HepG2 (cell line): ENCODE measurements around the gene CKLF. TPM values are rescaled to one million over a fixed set of nuclear protein-coding genes. Genes with fewer than 3 reads are reported as not detected.

Experiments
- ATAC-seq: fragments of 200-7000 bp; cut with Tn5 transposase; 3 replicates; pipeline ENCODE4 v1.9.1; 2020; ENCODE audit warnings: mild to moderate bottlenecking, moderate library complexity
- BruUV-seq: library from RNA; stranded (reverse); fragments of 400-500 nt; replicated peaks from 2 replicates; lab custom pipeline; 2021; lab: Mats Ljungman, UMichigan
- CTCF ChIA-PET: fragments of 300-600 bp; formaldehyde crosslinking; extraction: SDS; loops from one replicate; lab custom pipeline; 2021; ENCODE audit warnings: low total read pairs, inconsistent platforms, low intra/inter-chr PET ratio; lab: Yijun Ruan, JAX
- POLR2A ChIA-PET: fragments of 350-600 bp; sonication (Branson Sonifier 250); formaldehyde crosslinking; loops from one replicate; lab custom pipeline; 2020; ENCODE audit warnings: antibody characterized with exemption, inconsistent platforms; lab: Yijun Ruan, JAX
- DNase-seq: peaks from one replicate; pipeline ENCODE4 v3.0.0-alpha.2; 2015; ENCODE audit warnings: low spot score
- FAIRE-seq: peaks from 3 replicates; lab custom pipeline; 2011; peaks lifted over from hg19 to GRCh38; lab: Jason Lieb, UNC
- H2AFZ ChIP-seq: one replicate; pipeline ENCODE4 v1.6.1; 2011; ENCODE audit warnings: low read length, inconsistent platforms
- H3K27ac ChIP-seq: fragments of 300-600 bp; 3 replicates; pipeline ENCODE4 v1.8.0; 2011; ENCODE audit warnings: mixed run types, mild to moderate bottlenecking, mixed read lengths, low read length, inconsistent platforms; ENCODE audit not compliant: insufficient read depth; ENCODE audit errors: extremely low read length
- H3K27me3 ChIP-seq, 2 experiments: fragments of 200-600 bp in 1 of 2; 2 replicates in 1 of 2; 3 replicates in 1 of 2; pipeline versions ENCODE4 v1.6.0 to v1.8.0; 2011; ENCODE audit warnings: low read length in 2 of 2, mild to moderate bottlenecking in 2 of 2, moderate library complexity in 2 of 2, inconsistent platforms in 1 of 2; ENCODE audit not compliant: insufficient read depth in 2 of 2, control insufficient read depth in 1 of 2
- H3K36me3 ChIP-seq, 2 experiments: fragments of 200-600 bp in 1 of 2; replicated peaks in 1 of 2; 2 replicates in 1 of 2; 3 replicates in 1 of 2; pipeline versions ENCODE4 v1.5.1 to v1.8.0; 2011; ENCODE audit warnings: low read length in 2 of 2, inconsistent platforms in 1 of 2; ENCODE audit not compliant: insufficient read depth in 2 of 2, control insufficient read depth in 1 of 2
- H3K4me1 ChIP-seq: 2 replicates; pipeline ENCODE4 v1.5.1; 2012; ENCODE audit warnings: low read length, inconsistent platforms; ENCODE audit not compliant: insufficient read depth
- H3K4me2 ChIP-seq: 2 replicates; pipeline ENCODE4 v1.6.0; 2011; ENCODE audit warnings: low read depth, low read length, inconsistent platforms
- H3K4me3 ChIP-seq, 3 experiments: fragments of 200-600 bp in 1 of 3; sonication (generic), shearing (Covaris generic) in 1 of 3; replicated peaks in 1 of 3; 2 replicates each; pipeline ENCODE4 v1.5.1; 2011 to 2016; ENCODE audit warnings: low read length in 3 of 3, inconsistent platforms in 2 of 3, low read depth in 2 of 3, mild to moderate bottlenecking in 2 of 3, control low read depth in 1 of 3, mixed read lengths in 1 of 3; ENCODE audit not compliant: insufficient read depth in 1 of 3
- H3K79me2 ChIP-seq: one replicate; pipeline ENCODE4 v1.6.1; 2011; ENCODE audit warnings: low read length, inconsistent platforms; ENCODE audit not compliant: insufficient read depth
- H3K9ac ChIP-seq: 2 replicates; pipeline ENCODE4 v1.6.0; 2011; ENCODE audit warnings: mild to moderate bottlenecking, low read depth, low read length, inconsistent platforms; ENCODE audit not compliant: insufficient read depth
- H3K9me3 ChIP-seq: 2 replicates; pipeline ENCODE4 v1.5.1; 2012; ENCODE audit warnings: mild to moderate bottlenecking, low read length
- H4K20me1 ChIP-seq: 2 replicates; pipeline ENCODE4 v1.6.0; 2011; ENCODE audit warnings: inconsistent platforms, mild to moderate bottlenecking, low read length, moderate library complexity; ENCODE audit not compliant: insufficient read depth
- NR1H2 ChIP-seq: sonication (generic); formaldehyde crosslinking; IDR thresholded peaks from 2 replicates; pipeline ENCODE4 v1.8.1; 2022; ENCODE audit warnings: low read depth, missing genetic modification reagents, borderline replicate concordance
- SMC3 ChIP-seq: IDR thresholded peaks from 2 replicates; pipeline ENCODE4 v1.6.1; 2011; ENCODE audit warnings: low read length, improper control_type of control experiment
- ZNF44 ChIP-seq: sonication (generic); formaldehyde crosslinking; IDR thresholded peaks from 2 replicates; pipeline ENCODE4 v1.5.1; 2020; ENCODE audit warnings: mild to moderate bottlenecking, missing genetic modification reagents
- WGBS: methylation state at CpG from one replicate; pipeline ENCODE4 v1.1.6; 2017; ENCODE audit warnings: low lambda C conversion rate; 5-methylcytosine and 5-hydroxymethylcytosine counted together
- in situ Hi-C: cut with HindIII; loops from 2 replicates; pipeline ENCODE4 v1.10.0; 2017; ENCODE audit warnings: low pct_unique_long_range_greater_than_20kb; ENCODE audit not compliant: extremely low pct_ligation_motif_present
- intact Hi-C: fragments of 100-400 bp; cut with micrococcal nuclease; formaldehyde crosslinking; loops from one replicate; pipeline ENCODE4 v1.10.0; 2022; ENCODE audit not compliant: unreplicated experiment
- polyA plus RNA-seq, 8 experiments: library from polyadenylated mRNA; depleted of rRNA in 3 of 8; stranded (reverse) in 7 of 8; unstranded in 1 of 8; fragments of >200 nt; fragmentation: Illumina TruSeq in 4 of 8; extraction: Trizol in 4 of 8; gene quantifications; 2 replicates each; pipeline versions ENCODE4 v1.2.1 to v1.2.3, GENCODE V29; 2011 to 2016; ENCODE audit warnings: low read depth in 4 of 8, missing spikeins in 1 of 8, mixed read lengths in 1 of 8; ENCODE audit not compliant: insufficient read depth in 1 of 8
- total RNA-seq, 5 experiments: library from RNA; depleted of rRNA; stranded (reverse); fragments of >200 nt; fragmentation: Illumina TruSeq; extraction: Trizol; gene quantifications; 2 replicates each; pipeline ENCODE4 v1.2.3, GENCODE V29; 2016; ENCODE audit warnings: low read depth in 1 of 5
- TF ChIP-seq, protein P1 (sequence below): sonication (generic); formaldehyde crosslinking; IDR thresholded peaks from 2 replicates; pipeline ENCODE4 v1.4.0; 2020; ENCODE audit warnings: missing genetic modification reagents, borderline replicate concordance
- TF ChIP-seq, protein P2 (sequence below): sonication (generic); formaldehyde crosslinking; IDR thresholded peaks from 2 replicates; pipeline ENCODE4 v1.5.0; 2020; ENCODE audit warnings: missing genetic modification reagents
- TF ChIP-seq, protein P3 (sequence below): sonication (generic); formaldehyde crosslinking; IDR thresholded peaks from 2 replicates; pipeline ENCODE4 v1.8.0; 2022; ENCODE audit warnings: missing genetic modification reagents, mild to moderate bottlenecking, inconsistent platforms, borderline replicate concordance
- TF ChIP-seq, protein P4 (sequence below): sonication (generic); formaldehyde crosslinking; IDR thresholded peaks from 2 replicates; pipeline ENCODE4 v1.8.0; 2022; ENCODE audit warnings: missing genetic modification reagents, mild to moderate bottlenecking, borderline replicate concordance

The CKLF gene
- total and polyA plus RNA-seq, 2 of the 13 experiments (the other 11 are each of a cell fraction or from before 2014, with no cell fraction given): 120 to 167 TPM

DNA sequence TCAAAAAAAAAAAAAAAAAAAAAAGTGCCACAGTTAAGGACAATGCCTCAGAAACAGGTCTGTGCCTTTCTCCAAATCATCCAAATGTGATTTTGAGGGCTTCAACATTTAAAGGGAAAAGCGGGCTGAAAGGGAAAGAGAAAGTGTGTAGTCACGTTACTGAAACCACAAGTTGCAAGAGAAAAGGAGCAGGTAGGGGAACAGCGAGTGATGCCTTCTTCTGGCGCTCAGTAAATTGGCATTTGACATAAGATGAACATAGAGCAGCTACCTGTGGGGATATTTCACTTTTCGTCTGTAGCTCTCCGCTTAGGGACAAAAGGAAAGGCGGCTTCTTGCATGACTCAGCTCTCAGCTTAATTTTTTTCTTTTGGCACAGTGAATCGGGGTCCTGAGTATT, 37.9 kb downstream of the CKLF start:
- Histone ChIP-seq H3K36me3 (no peaks in the 10 kb centered on the region), H2AFZ (no peak overlapping the region), H3K27me3 (peaks cover 5 to 31% of the 10 kb centered on the region in 2 experiments; a peak in 4 of 5 replicates), H3K4me1 (peaks cover 7% of the 10 kb centered on the region; the same call in 1 of the 2 replicates), H3K9me3 (no peaks in the 10 kb centered on the region), H3K27ac (no peak overlapping the region), H3K9ac (no peak overlapping the region), H3K4me3 (no peak overlapping the region), H3K4me2 (no peak overlapping the region), H4K20me1 (no peaks in the 10 kb centered on the region), H3K79me2 (no peaks in the 10 kb centered on the region)
- in situ Hi-C loops (no loop called here), intact Hi-C loops (no loop called here)
- TF ChIP-seq, protein P1, sequence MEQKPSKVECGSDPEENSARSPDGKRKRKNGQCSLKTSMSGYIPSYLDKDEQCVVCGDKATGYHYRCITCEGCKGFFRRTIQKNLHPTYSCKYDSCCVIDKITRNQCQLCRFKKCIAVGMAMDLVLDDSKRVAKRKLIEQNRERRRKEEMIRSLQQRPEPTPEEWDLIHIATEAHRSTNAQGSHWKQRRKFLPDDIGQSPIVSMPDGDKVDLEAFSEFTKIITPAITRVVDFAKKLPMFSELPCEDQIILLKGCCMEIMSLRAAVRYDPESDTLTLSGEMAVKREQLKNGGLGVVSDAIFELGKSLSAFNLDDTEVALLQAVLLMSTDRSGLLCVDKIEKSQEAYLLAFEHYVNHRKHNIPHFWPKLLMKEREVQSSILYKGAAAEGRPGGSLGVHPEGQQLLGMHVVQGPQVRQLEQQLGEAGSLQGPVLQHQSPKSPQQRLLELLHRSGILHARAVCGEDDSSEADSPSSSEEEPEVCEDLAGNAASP (CRISPR knock-in tag): no peak
- TF ChIP-seq, protein P2, sequence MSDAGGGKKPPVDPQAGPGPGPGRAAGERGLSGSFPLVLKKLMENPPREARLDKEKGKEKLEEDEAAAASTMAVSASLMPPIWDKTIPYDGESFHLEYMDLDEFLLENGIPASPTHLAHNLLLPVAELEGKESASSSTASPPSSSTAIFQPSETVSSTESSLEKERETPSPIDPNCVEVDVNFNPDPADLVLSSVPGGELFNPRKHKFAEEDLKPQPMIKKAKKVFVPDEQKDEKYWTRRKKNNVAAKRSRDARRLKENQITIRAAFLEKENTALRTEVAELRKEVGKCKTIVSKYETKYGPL (CRISPR knock-in tag): no peak
- TF ChIP-seq ZNF44 (CRISPR knock-in tag) (no peak), NR1H2 (no peak), SMC3 (no peak)
- TF ChIP-seq, protein P3, sequence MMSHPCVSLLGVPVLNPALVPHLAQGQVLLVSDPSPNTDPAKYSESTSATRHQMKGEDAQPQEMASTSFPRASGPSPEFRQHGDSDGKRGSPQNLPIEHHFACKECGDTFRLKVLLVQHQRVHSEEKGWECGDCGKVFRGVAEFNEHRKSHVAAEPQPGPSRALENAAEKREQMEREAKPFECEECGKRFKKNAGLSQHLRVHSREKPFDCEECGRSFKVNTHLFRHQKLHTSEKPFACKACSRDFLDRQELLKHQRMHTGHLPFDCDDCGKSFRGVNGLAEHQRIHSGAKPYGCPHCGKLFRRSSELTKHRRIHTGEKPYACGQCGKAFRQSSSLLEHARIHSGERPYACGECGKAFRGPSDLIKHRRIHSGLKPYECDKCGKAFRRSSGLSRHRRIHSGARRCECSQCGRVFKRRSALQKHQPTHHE (CRISPR knock-in tag): no peak
- TF ChIP-seq, protein P4, sequence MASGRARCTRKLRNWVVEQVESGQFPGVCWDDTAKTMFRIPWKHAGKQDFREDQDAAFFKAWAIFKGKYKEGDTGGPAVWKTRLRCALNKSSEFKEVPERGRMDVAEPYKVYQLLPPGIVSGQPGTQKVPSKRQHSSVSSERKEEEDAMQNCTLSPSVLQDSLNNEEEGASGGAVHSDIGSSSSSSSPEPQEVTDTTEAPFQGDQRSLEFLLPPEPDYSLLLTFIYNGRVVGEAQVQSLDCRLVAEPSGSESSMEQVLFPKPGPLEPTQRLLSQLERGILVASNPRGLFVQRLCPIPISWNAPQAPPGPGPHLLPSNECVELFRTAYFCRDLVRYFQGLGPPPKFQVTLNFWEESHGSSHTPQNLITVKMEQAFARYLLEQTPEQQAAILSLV: no peak
- FAIRE-seq (no peak), ATAC-seq (no peak), DNase-seq (no peak)
- CTCF ChIA-PET: no interaction called here
- no TSS peak for BruUV-seq
- WGBS: 55% methylated on average over 8 of the region's 8 CpGs
- POLR2A ChIA-PET: interaction anchor here (1.0 kb wide), 1 partner anchor 235 kb away, joined by 3 read pairs; no protein-coding TSS in a partner anchor
